Measurements from ENCODE around the gene DPPA4.

The DPPA4 gene

GRCh38 chr3:109355625-109356441 lies 18.5 kb upstream of the DPPA4 start:
- Mint-ChIP-seq H3K27ac (no peak overlapping the region), H3K4me1 (peaks cover 3% of the 10 kb centered on the region), H3K4me3 (no peak overlapping the region), H3K36me3 (no peaks in the 10 kb centered on the region), H3K9me3 (peaks cover 3% of the 10 kb centered on the region), H3K27me3 (no peaks in the 10 kb centered on the region)
- DNase-seq (ENCODE audit: low spot score in 2 of 2) = no peak
- ATAC-seq (ENCODE audit: low read depth) = no peak

DNA sequence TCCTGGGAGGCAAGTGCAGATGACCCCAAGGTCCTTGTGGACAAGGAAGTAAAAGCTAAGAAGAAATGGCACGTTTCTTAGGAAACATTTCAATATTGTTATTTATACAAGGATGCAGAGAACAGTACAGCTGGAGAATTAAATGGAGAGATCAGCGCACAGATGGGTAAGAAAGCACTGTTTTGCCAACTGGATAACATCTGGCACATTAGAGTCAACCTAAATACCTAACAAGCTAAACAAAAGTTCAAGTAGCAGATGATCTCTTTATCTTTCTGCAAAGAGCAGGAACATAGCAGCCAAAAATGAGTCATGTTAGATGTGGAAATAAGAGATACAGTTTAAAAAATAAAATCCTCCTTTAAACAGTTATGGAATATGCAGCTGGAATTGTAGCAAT lies 15.7 kb upstream of the DPPA4 start:
- H3K36me3 Mint-ChIP-seq = no peaks in the 10 kb centered on the region
- H3K9me3 Mint-ChIP-seq = peaks cover 3% of the 10 kb centered on the region
- no peak overlapping the region for H3K4me3 Mint-ChIP-seq
- ATAC-seq (ENCODE audit: low read depth) = no peak
- no peak for DNase-seq (ENCODE audit: low spot score in 2 of 2)
- H3K27ac Mint-ChIP-seq = no peak overlapping the region
- peaks cover 3% of the 10 kb centered on the region for H3K4me1 Mint-ChIP-seq
- H3K27me3 Mint-ChIP-seq = no peaks in the 10 kb centered on the region

DNA sequence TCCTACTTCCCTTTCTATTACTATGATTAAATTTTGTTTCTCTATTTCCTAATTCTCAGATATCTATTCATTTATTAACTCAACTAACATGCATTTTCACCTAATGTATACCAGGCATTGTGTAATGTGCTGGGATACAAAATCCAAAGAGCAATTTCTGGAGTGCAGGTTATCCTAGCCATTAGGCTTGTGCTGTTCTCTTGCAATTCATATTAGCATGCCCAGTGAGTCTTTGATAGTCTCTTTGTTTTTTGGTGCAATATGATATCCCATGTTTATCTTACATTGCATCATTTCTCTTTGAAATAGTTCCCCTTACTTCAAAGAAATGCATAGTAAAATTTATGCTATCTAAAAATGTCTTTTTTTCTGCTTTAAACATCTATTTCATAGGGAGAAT lies 13.9 kb upstream of the DPPA4 start:
- no peaks in the 10 kb centered on the region for H3K36me3 Mint-ChIP-seq
- no peak overlapping the region for H3K27ac Mint-ChIP-seq
- ATAC-seq (ENCODE audit: low read depth) (no peak), DNase-seq (ENCODE audit: low spot score in 2 of 2) (no peak)
- no peaks in the 10 kb centered on the region for H3K9me3 Mint-ChIP-seq
- H3K4me1 Mint-ChIP-seq = no peaks in the 10 kb centered on the region
- H3K4me3 Mint-ChIP-seq = no peak overlapping the region
- no peaks in the 10 kb centered on the region for H3K27me3 Mint-ChIP-seq

- Mint-ChIP-seq H3K27ac (no peak overlapping the region), H3K36me3 (no peaks in the 10 kb centered on the region), H3K9me3 (no peaks in the 10 kb centered on the region), H3K4me3 (no peak overlapping the region), H3K4me1 (no peaks in the 10 kb centered on the region), H3K27me3 (no peaks in the 10 kb centered on the region)
- DNase-seq (ENCODE audit: low spot score in 2 of 2) (no peak), ATAC-seq (ENCODE audit: low read depth) (no peak)
Observed at GRCh38 chr3:109346770-109347295, 9.5 kb upstream of the DPPA4 start.

DNA sequence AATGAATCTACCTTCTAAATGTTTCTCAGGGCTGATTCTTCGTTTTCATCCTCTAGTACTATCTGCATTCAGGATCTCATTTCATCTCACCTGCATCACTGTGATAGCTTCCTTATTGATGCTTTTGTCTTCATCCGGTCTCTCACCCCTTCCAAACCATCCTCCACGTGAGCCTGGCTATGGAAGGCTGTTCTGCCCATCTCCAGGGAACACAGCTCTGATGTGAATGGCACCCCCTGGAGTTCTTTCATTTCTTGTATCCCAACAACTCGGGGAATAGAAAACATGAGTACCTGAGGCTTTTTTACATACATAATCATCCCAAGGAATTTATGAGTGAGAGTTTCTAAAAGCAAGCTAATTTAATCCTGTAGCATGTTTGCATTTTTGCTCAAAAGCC lies 8.8 kb upstream of the DPPA4 start:
- H3K4me3 Mint-ChIP-seq = no peak overlapping the region
- no peak overlapping the region for H3K27ac Mint-ChIP-seq
- ATAC-seq (ENCODE audit: low read depth) (no peak), DNase-seq (ENCODE audit: low spot score in 2 of 2) (no peak)
- no peaks in the 10 kb centered on the region for H3K4me1 Mint-ChIP-seq
- H3K36me3 Mint-ChIP-seq = no peaks in the 10 kb centered on the region
- H3K9me3 Mint-ChIP-seq = no peaks in the 10 kb centered on the region
- no peaks in the 10 kb centered on the region for H3K27me3 Mint-ChIP-seq

GRCh38 chr3:109339714-109340648 lies 2.6 kb upstream of the DPPA4 start:
- no peak overlapping the region for H3K4me3 Mint-ChIP-seq
- DNase-seq (ENCODE audit: low spot score in 2 of 2) (no peak), ATAC-seq (ENCODE audit: low read depth) (no peak)
- H3K27me3 Mint-ChIP-seq = peaks cover 6% of the 10 kb centered on the region
- no peak overlapping the region for H3K27ac Mint-ChIP-seq
- peaks cover 3% of the 10 kb centered on the region for H3K4me1 Mint-ChIP-seq
- H3K36me3 Mint-ChIP-seq = peaks cover 3% of the 10 kb centered on the region
- peaks cover 4% of the 10 kb centered on the region for H3K9me3 Mint-ChIP-seq

DNA sequence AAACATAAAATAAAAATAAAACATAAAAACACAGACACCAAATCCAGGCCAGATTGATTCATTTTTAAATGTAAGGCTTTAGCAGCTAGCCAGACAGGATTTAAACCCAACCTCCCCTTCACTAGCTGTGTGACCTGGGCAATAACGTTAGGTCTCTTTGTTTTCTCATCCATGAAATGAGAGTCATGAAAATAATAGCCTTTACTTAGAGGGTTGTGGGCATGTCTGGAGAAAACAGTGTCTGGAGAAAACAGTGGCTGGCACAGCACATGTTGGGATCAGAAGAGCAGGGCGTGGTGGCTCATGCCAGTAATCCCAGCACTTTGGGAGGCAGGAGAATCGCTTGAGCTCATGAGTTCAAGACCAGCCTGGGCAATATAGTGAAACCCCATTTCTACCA lies 1.9 kb upstream of the DPPA4 start:
- peaks cover 3% of the 10 kb centered on the region for H3K4me1 Mint-ChIP-seq
- no peak for DNase-seq (ENCODE audit: low spot score in 2 of 2)
- no peak overlapping the region for H3K4me3 Mint-ChIP-seq
- no peak overlapping the region for H3K27ac Mint-ChIP-seq
- H3K27me3 Mint-ChIP-seq = peaks cover 10% of the 10 kb centered on the region
- ATAC-seq (ENCODE audit: low read depth) = no peak
- peaks cover 5% of the 10 kb centered on the region for H3K9me3 Mint-ChIP-seq
- H3K36me3 Mint-ChIP-seq = peaks cover 3% of the 10 kb centered on the region

GRCh38 chr3:109338322-109338721 lies 976 bp upstream of the DPPA4 start:
- Mint-ChIP-seq H3K27me3 (peaks cover 12% of the 10 kb centered on the region), H3K4me3 (no peak overlapping the region), H3K4me1 (peaks cover 3% of the 10 kb centered on the region), H3K27ac (no peak overlapping the region), H3K9me3 (peaks cover 5% of the 10 kb centered on the region), H3K36me3 (peaks cover 3% of the 10 kb centered on the region)
- DNase-seq (ENCODE audit: low spot score in 2 of 2) = no peak
- ATAC-seq (ENCODE audit: low read depth) = no peak

DNA sequence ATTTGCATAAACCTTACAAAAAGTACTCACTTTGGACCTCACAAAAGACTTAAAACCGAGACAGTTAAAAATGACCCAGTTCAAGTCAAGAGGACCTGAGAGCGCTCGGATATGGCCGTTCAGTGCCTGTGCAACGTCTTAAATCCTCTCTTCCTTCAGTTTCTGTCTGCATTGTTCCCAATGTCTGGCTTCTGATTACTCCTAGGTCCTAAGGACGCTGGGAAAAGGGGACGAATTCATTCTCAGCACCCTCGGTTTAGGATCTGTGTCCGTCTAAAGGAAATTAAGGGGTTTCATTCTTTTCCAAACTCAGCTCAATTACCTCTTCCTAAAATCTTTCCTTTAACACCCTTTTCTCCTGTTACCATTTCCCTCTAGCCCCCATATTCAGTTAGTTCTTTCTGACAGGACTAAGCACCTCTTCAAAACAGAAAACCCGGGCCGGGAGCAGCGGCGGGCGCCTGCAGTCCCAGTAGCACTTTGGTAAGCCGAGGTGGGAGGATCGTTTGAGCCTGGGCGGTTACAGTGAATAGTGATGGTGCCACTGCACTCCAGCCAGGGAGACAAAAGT lies 970 bp downstream of the DPPA4 start:
- ATAC-seq (ENCODE audit: low read depth) = no peak
- Mint-ChIP-seq H3K36me3 (peaks cover 3% of the 10 kb centered on the region), H3K27ac (no peak overlapping the region), H3K27me3 (peaks cover 12% of the 10 kb centered on the region), H3K9me3 (peaks cover 5% of the 10 kb centered on the region), H3K4me1 (peaks cover 3% of the 10 kb centered on the region), H3K4me3 (no peak overlapping the region)
- no peak for DNase-seq (ENCODE audit: low spot score in 2 of 2)

DNA sequence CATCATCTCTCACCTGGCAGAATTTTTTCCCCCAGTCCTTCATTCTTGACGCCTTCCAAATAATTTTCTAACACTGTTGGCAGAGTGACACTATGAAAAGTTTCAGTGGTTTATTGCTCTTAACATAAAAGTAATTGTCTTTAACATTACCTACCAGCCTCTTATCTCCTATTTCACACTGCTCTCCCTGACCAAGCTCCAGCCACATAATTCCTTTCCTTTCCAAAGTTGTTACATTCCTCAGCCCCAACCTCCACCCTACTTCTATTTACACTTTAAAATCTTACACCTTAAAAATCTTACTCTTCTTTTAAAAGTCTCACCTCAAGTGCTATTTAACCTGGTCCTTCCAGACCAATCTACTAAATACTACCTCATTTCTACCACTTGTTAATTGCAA lies 2.8 kb downstream of the DPPA4 start:
- peaks cover 3% of the 10 kb centered on the region for H3K4me1 Mint-ChIP-seq
- H3K36me3 Mint-ChIP-seq = peaks cover 3% of the 10 kb centered on the region
- H3K27me3 Mint-ChIP-seq = peaks cover 12% of the 10 kb centered on the region
- H3K9me3 Mint-ChIP-seq = peaks cover 5% of the 10 kb centered on the region
- H3K27ac Mint-ChIP-seq = no peak overlapping the region
- DNase-seq (ENCODE audit: low spot score in 2 of 2) (no peak), ATAC-seq (ENCODE audit: low read depth) (no peak)
- H3K4me3 Mint-ChIP-seq = no peak overlapping the region

- Mint-ChIP-seq H3K36me3 (no peaks in the 10 kb centered on the region), H3K4me3 (no peak overlapping the region), H3K27me3 (peaks cover 7% of the 10 kb centered on the region), H3K9me3 (peaks cover 1% of the 10 kb centered on the region), H3K4me1 (no peaks in the 10 kb centered on the region), H3K27ac (no peak overlapping the region)
- ATAC-seq (ENCODE audit: low read depth) = no peak
- DNase-seq (ENCODE audit: low spot score in 2 of 2) = no peak
Observed at GRCh38 chr3:109331692-109332091, 5.7 kb downstream of the DPPA4 start.

GRCh38 chr3:109330405-109330804 lies 6.9 kb downstream of the DPPA4 start:
- Mint-ChIP-seq H3K9me3 (peaks cover 1% of the 10 kb centered on the region), H3K27me3 (peaks cover 5% of the 10 kb centered on the region), H3K27ac (no peak overlapping the region), H3K4me3 (no peak overlapping the region), H3K36me3 (no peaks in the 10 kb centered on the region), H3K4me1 (no peaks in the 10 kb centered on the region)
- ATAC-seq (ENCODE audit: low read depth) (no peak), DNase-seq (ENCODE audit: low spot score in 2 of 2) (no peak)

- no peak for ATAC-seq (ENCODE audit: low read depth)
- no peaks in the 10 kb centered on the region for H3K9me3 Mint-ChIP-seq
- no peaks in the 10 kb centered on the region for H3K4me1 Mint-ChIP-seq
- no peaks in the 10 kb centered on the region for H3K36me3 Mint-ChIP-seq
- no peak overlapping the region for H3K27ac Mint-ChIP-seq
- no peak for DNase-seq (ENCODE audit: low spot score in 2 of 2)
- H3K4me3 Mint-ChIP-seq = no peak overlapping the region
- H3K27me3 Mint-ChIP-seq = no peaks in the 10 kb centered on the region
Observed at GRCh38 chr3:109328202-109328601, 9.1 kb downstream of the DPPA4 start.

DNA sequence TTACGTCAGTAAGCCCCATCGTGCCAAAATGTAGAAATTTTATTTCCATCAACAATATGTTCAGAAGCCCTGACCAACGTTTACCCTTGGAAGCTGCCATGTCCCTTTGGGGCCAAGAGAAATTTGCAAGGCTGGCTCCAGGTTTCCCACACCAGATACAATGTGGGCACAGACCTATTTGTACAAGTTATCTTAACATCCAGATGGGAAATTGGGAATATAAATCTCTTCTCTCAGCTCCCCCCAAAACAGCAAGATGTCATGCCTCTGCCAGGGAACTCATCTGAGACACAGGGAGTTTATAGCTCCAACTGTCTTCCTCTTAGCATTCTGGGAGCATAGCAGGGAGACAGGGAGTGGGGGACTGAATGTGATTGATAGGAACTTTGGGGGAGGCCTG lies 11.7 kb downstream of the DPPA4 start:
- Mint-ChIP-seq H3K4me3 (no peak overlapping the region), H3K36me3 (no peaks in the 10 kb centered on the region), H3K4me1 (no peaks in the 10 kb centered on the region), H3K27me3 (no peaks in the 10 kb centered on the region), H3K27ac (no peak overlapping the region), H3K9me3 (no peaks in the 10 kb centered on the region)
- ATAC-seq (ENCODE audit: low read depth) (no peak), DNase-seq (ENCODE audit: low spot score in 2 of 2) (no peak)
